ENCODE results near the gene KRT16.
"Not testable (repeated sequence)": the region's sequence is repeated elsewhere in the genome, so short reads cannot be mapped to it uniquely, and the experiment has no call there.

Gene KRT16

DNA sequence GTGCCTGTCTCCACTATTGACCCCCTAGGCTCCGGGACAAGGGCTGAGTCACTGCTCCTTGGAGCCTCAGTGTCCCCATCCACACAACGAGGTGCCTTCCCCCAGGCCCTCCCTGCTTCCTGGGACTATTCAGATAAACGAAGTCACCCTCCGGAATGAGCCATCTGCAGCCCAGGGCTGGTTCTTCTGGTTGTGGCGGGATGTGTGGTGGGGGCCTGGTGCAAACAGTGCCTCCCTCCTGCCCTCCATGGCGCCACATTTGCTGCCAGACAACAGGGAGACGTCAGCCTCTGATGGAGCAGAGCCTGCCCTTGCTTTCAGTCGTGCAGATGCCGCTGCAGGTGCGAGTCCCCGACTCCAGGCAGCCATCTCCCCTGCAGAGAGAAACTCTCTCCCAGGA, 5.1 kb upstream of the KRT16 start:
- no peaks in the 10 kb centered on the region for H3K36me3 ChIP-seq
- H3K9me3 ChIP-seq, result no peaks in the 10 kb centered on the region; the same call in 1 of the 2 replicates
- no peak overlapping the region for H3K4me3 ChIP-seq (ENCODE audit: low read depth, low read length)
- DNase-seq, result peak; percentile 48
- TF ChIP-seq, protein P1, sequence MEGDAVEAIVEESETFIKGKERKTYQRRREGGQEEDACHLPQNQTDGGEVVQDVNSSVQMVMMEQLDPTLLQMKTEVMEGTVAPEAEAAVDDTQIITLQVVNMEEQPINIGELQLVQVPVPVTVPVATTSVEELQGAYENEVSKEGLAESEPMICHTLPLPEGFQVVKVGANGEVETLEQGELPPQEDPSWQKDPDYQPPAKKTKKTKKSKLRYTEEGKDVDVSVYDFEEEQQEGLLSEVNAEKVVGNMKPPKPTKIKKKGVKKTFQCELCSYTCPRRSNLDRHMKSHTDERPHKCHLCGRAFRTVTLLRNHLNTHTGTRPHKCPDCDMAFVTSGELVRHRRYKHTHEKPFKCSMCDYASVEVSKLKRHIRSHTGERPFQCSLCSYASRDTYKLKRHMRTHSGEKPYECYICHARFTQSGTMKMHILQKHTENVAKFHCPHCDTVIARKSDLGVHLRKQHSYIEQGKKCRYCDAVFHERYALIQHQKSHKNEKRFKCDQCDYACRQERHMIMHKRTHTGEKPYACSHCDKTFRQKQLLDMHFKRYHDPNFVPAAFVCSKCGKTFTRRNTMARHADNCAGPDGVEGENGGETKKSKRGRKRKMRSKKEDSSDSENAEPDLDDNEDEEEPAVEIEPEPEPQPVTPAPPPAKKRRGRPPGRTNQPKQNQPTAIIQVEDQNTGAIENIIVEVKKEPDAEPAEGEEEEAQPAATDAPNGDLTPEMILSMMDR (IDR thresholded peaks at IDR 0.05; ENCODE audit: low read depth, low read length), result no peak
- no peaks in the 10 kb centered on the region for H3K27me3 ChIP-seq
- H3K4me1 ChIP-seq, result no peaks in the 10 kb centered on the region; the same call in 1 of the 2 replicates

DNA sequence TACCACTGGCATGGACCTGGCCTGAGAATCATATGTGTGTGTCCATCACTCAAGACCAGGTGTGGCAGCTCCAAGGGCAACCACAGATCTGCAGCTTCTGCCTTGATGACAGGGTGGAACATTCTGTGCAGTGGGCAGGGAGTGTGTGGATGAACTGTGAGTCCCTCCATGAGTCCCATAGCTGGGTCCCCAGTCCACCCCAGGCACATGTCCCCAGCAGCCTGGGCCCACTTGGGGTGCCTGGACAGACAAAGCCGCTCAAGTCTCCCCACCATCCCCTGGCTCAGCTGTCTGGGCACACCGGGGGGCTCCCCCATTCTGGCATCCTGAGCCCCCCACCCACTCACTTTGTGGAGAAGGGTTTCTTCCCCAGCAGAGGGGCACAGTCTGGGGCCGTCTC, 4.6 kb upstream of the KRT16 start:
- TF ChIP-seq, protein P1 (IDR thresholded peaks at IDR 0.05; ENCODE audit: low read depth, low read length), result no peak
- no peaks in the 10 kb centered on the region for H3K27me3 ChIP-seq
- DNase-seq, result no peak
- H3K36me3 ChIP-seq, result no peaks in the 10 kb centered on the region
- H3K4me3 ChIP-seq (ENCODE audit: low read depth, low read length), result no peak overlapping the region
- H3K4me1 ChIP-seq, result no peaks in the 10 kb centered on the region; the same call in 1 of the 2 replicates
- no peaks in the 10 kb centered on the region; the same call in 1 of the 2 replicates for H3K9me3 ChIP-seq

DNA sequence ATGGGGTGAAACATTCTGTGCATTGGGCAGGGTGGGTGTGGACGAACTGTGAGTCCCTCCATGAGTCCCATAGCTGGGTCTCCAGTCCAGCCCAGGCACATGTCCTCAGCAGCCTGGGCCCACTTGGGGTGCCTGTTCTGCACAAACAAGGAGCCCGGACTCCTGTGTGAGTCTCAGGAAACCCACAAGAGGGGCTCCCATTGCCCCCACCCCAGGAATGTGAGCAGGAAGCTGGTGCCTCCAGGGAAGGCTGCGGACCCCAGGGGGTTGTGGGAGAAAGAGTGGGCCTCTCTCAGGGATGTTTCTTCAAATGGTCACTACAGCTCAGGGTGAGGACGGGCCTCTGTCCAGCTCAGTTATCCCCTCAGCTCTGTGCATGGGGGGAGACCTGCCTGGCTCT, 3.9 kb upstream of the KRT16 start:
- DNase-seq; H3K27me3 ChIP-seq; H3K4me3 ChIP-seq (ENCODE audit: low read depth, low read length); H3K9me3 ChIP-seq; H3K4me1 ChIP-seq; H3K36me3 ChIP-seq: not testable (repeated sequence)

DNA sequence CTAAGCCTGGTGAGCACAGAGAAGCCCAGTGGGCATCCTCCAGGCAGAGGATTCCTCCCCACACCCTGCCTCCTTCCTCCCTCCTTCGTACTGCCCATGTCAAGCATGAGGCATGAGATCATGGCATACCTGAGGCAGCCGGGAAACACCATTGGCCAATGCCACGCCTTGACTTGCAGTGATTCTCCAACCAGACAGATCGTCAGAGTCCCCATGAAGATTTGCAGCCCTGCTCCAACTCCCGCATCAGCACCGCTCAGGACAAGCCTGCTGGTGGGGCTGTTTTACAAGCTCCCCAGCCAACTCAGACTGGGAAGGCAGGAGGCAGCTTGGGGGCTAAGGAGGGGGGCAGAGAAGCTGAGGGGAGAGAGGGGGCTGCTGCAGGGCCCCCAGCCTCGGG, 2.9 kb upstream of the KRT16 start:
- DNase-seq, result no peak
- Histone ChIP-seq H3K27me3 (no peaks in the 10 kb centered on the region), H3K36me3 (no peaks in the 10 kb centered on the region), H3K4me1 (no peaks in the 10 kb centered on the region), H3K9me3 (no peaks in the 10 kb centered on the region), H3K4me3 (ENCODE audit: low read depth, low read length) (no peak overlapping the region)
- TF ChIP-seq, protein P1 (IDR thresholded peaks at IDR 0.05; ENCODE audit: low read depth, low read length), result no peak

DNA sequence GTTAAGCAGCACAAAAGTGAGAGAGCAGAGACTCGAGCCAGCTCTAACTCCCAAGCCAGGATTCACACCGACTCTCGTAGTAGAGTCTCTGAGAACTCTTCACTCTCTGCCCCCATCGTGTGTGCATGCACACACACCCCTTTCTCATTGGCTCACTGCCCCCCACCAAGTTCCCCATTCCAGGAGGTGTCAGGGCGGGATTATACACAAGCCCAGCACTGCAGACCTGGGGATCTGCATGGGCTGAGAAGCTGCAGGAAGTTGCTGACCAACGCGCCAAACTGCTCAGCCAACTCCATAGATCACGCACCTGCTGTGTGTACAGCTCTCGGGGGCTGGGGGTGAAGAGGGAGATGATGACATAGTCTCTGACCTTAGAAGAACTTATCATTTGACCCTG, 2.2 kb upstream of the KRT16 start:
- not testable (repeated sequence) for H3K4me3 ChIP-seq (ENCODE audit: low read depth, low read length); H3K27me3 ChIP-seq; H3K9me3 ChIP-seq; H3K4me1 ChIP-seq; H3K36me3 ChIP-seq; DNase-seq

DNA sequence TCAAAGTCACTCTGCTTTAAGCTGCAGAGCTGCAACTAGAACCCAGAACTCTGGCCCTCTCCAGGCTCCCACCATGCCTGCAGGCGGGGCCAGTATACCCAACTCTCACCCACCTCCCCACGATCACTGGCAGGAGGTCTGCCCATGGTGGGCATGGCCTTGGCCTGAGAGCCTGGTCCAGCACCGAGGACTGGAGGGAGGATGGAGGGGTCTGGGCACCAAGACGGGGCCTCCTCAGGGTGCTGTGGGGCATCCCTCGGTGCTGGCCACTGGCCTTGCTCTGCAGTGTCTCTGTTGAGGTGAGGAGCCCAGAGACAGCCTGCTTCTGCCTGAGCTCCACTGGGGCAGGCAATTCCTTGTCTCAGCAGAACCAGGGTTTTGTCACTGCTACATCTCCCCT, 1.5 kb upstream of the KRT16 start:
- DNase-seq, result no peak
- TF ChIP-seq, protein P1 (IDR thresholded peaks at IDR 0.05; ENCODE audit: low read depth, low read length), result no peak
- Histone ChIP-seq H3K4me3 (ENCODE audit: low read depth, low read length) (no peak overlapping the region), H3K4me1 (no peaks in the 10 kb centered on the region), H3K36me3 (no peaks in the 10 kb centered on the region), H3K27me3 (no peaks in the 10 kb centered on the region), H3K9me3 (no peaks in the 10 kb centered on the region)

DNA sequence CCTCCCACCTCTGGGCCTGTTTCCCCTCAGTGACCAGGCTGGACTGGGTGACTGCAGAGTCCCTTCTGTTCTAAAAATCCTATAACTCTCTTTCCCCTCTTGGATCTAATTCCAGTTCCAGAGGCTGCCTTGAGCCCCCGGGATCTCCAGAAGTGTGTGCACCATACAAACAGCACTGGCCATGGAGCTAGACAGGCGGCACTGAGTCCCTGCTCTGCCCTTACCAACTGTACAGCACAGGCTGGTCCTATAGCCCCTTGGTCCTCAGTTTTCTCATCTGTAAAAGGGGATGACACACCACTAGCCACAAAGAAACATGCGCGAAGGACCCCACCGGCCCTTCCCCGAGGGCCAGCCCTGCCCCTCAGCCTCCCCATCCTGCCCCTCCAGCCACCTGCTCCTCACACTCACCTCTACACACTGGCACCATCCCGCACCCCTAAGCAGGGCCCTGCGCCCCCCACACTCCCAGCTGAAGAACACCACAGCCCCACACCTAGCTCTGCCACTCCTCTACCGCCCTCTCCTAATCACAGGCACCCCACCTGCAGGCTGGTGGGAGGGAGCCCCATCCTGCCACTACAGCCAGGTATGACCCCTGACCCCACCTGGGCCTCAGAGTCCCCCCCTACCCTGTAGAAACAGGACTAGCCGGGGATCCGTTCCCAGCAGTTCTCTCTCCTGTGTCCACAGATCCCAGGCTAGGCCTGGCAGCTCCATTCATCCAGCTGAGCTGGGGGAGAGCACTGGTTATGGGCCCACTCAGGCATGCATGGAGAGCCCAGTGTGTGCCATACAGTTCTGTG, 913 bp upstream of the KRT16 start:
- no peaks in the 10 kb centered on the region for H3K4me1 ChIP-seq
- H3K36me3 ChIP-seq, result no peaks in the 10 kb centered on the region
- no peaks in the 10 kb centered on the region for H3K27me3 ChIP-seq
- TF ChIP-seq, protein P1 (IDR thresholded peaks at IDR 0.05; ENCODE audit: low read depth, low read length), result no peak
- H3K9me3 ChIP-seq, result no peaks in the 10 kb centered on the region
- H3K4me3 ChIP-seq (ENCODE audit: low read depth, low read length), result no peak overlapping the region
- no peak for DNase-seq
